ENCODE measurements around the gene TUSC7.

The TUSC7 gene

GRCh38 chr3:116709479-116709878 is at the start of gene TUSC7:
TSS of gene TUSC7 (plus strand) at chr3:116709779.
- no peak for DNase-seq (ENCODE audit: low read depth in 2 of 2)

- DNase-seq (ENCODE audit: low read depth in 2 of 2), result no peak
Observed at GRCh38 chr3:116661196-116661595, 48.4 kb upstream of the TUSC7 start.

- DNase-seq (ENCODE audit: low read depth in 2 of 2), result no peak
Observed at GRCh38 chr3:116663161-116664110, 46.1 kb upstream of the TUSC7 start.

GRCh38 chr3:116667324-116667723 is 42.3 kb upstream of the TUSC7 start:
- no peak for DNase-seq (ENCODE audit: low read depth in 2 of 2)

- no peak for DNase-seq (ENCODE audit: low read depth in 2 of 2)
Observed at GRCh38 chr3:116667791-116668190, 41.8 kb upstream of the TUSC7 start.

- no peak for DNase-seq (ENCODE audit: low read depth in 2 of 2)
Observed at GRCh38 chr3:116669576-116669975, 40.0 kb upstream of the TUSC7 start.

GRCh38 chr3:116671151-116671550 is 38.4 kb upstream of the TUSC7 start:
- DNase-seq (ENCODE audit: low read depth in 2 of 2), result no peak

GRCh38 chr3:116678853-116679252 is 30.7 kb upstream of the TUSC7 start:
- DNase-seq (ENCODE audit: low read depth in 2 of 2), result no peak

GRCh38 chr3:116691041-116691440 is 18.5 kb upstream of the TUSC7 start:
- no peak for DNase-seq (ENCODE audit: low read depth in 2 of 2)

GRCh38 chr3:116701070-116701469 is 8.5 kb upstream of the TUSC7 start:
- no peak for DNase-seq (ENCODE audit: low read depth in 2 of 2)

- no peak for DNase-seq (ENCODE audit: low read depth in 2 of 2)
Observed at GRCh38 chr3:116702334-116702733, 7.2 kb upstream of the TUSC7 start.

- no peak for DNase-seq (ENCODE audit: low read depth in 2 of 2)
Observed at GRCh38 chr3:116707531-116707930, 2.0 kb upstream of the TUSC7 start.

- no peak for DNase-seq (ENCODE audit: low read depth in 2 of 2)
Observed at GRCh38 chr3:116716490-116716889, 6.9 kb downstream of the TUSC7 start.

GRCh38 chr3:116717566-116717965 is 8.0 kb downstream of the TUSC7 start:
- DNase-seq (ENCODE audit: low read depth in 2 of 2), result no peak

GRCh38 chr3:116728454-116728853 is 18.9 kb downstream of the TUSC7 start:
- DNase-seq (ENCODE audit: low read depth in 2 of 2), result no peak

- no peak for DNase-seq (ENCODE audit: low read depth in 2 of 2)
Observed at GRCh38 chr3:116734243-116734642, 24.7 kb downstream of the TUSC7 start.

GRCh38 chr3:116739678-116740077 is 30.1 kb downstream of the TUSC7 start:
- no peak for DNase-seq (ENCODE audit: low read depth in 2 of 2)

- no peak for DNase-seq (ENCODE audit: low read depth in 2 of 2)
Observed at GRCh38 chr3:116740293-116740692, 30.7 kb downstream of the TUSC7 start.

GRCh38 chr3:116741467-116741866 is 31.9 kb downstream of the TUSC7 start:
- DNase-seq (ENCODE audit: low read depth in 2 of 2), result no peak

GRCh38 chr3:116743062-116743461 is 33.5 kb downstream of the TUSC7 start:
- no peak for DNase-seq (ENCODE audit: low read depth in 2 of 2)

GRCh38 chr3:116749388-116749787 is 39.8 kb downstream of the TUSC7 start:
- DNase-seq (ENCODE audit: low read depth in 2 of 2), result no peak

GRCh38 chr3:116757315-116757714 is 47.7 kb downstream of the TUSC7 start:
- DNase-seq (ENCODE audit: low read depth in 2 of 2), result no peak

GRCh38 chr3:116759316-116759715 is 49.7 kb downstream of the TUSC7 start:
- no peak for DNase-seq (ENCODE audit: low read depth in 2 of 2)

All from activated CD4-positive, alpha-beta T cell treated with anti-CD3 and anti-CD28 coated beads for 24 hours (primary cell).